22Rv1 (cell line): ENCODE measurements around the gene SDC4.

Source experiments
- ZFX ChIP-seq: fragments of 450-650 bp; IDR thresholded peaks from 2 replicates; pipeline ENCODE4 v1.6.1; 2017; ENCODE audit warnings: antibody characterized with exemption, borderline replicate concordance
- TF ChIP-seq, protein P1 (sequence below): fragments of 450-650 bp; IDR thresholded peaks from 2 replicates; pipeline ENCODE4 v1.5.1; 2017; ENCODE audit warnings: mild to moderate bottlenecking

DNA sequence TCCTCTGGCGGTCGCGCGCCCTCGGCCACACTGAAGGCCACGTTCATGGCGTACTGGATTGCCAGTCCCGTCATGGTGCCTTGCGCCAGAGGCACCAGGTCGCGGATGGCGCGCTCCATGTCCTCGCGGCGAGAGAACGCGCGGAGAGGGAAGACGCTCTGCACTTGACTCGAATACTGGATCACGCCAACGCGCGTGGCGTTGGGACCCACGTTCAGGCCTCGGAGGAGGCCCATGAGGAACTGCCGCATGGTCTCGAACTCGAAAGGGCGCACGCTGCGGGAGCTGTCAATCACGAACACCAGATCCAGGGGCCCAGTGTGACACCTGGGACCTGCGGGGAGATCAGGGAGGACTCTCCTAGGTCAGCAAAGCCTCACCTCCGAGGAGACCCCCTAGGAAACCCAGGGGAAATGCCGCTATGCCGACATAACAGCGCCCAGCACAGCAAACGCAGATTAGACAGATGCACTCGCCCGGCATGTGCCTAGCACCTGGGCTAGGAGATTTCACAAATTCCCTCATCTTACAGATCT is 43.7 kb downstream of the SDC4 start:
- TF ChIP-seq ZFX = no peak
- TF ChIP-seq, protein P1, sequence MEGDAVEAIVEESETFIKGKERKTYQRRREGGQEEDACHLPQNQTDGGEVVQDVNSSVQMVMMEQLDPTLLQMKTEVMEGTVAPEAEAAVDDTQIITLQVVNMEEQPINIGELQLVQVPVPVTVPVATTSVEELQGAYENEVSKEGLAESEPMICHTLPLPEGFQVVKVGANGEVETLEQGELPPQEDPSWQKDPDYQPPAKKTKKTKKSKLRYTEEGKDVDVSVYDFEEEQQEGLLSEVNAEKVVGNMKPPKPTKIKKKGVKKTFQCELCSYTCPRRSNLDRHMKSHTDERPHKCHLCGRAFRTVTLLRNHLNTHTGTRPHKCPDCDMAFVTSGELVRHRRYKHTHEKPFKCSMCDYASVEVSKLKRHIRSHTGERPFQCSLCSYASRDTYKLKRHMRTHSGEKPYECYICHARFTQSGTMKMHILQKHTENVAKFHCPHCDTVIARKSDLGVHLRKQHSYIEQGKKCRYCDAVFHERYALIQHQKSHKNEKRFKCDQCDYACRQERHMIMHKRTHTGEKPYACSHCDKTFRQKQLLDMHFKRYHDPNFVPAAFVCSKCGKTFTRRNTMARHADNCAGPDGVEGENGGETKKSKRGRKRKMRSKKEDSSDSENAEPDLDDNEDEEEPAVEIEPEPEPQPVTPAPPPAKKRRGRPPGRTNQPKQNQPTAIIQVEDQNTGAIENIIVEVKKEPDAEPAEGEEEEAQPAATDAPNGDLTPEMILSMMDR = no peak
